Testis (tissue), 3 donors: ENCODE data around the gene DAAM2. TPM values are rescaled to one million over a fixed set of nuclear protein-coding genes. Genes with fewer than 3 reads are reported as not detected.

Experiments used
- DNase-seq: peaks from one replicate; pipeline ENCODE4 v3.0.0-alpha.2; 2019
- H3K27ac ChIP-seq, 2 donors: fragments of 200-600 bp; sonication (generic); one replicate each; pipeline ENCODE4 v1.5.1; 2019
- H3K27me3 ChIP-seq: fragments of 200-600 bp; sonication (generic); one replicate; pipeline ENCODE4 v1.5.1; 2019
- H3K36me3 ChIP-seq: fragments of 200-600 bp; sonication (generic); one replicate; pipeline ENCODE4 v1.5.1; 2017; ENCODE audit warnings: low read depth; ENCODE audit errors: missing control alignments
- H3K4me1 ChIP-seq: fragments of 200-600 bp; sonication (generic); one replicate; pipeline ENCODE4 v1.5.1; 2019
- H3K4me3 ChIP-seq, 2 donors: fragments of 200-600 bp; sonication (generic); one replicate each; pipeline ENCODE4 v1.5.1; 2017 to 2019
- H3K9me3 ChIP-seq: fragments of 200-600 bp; sonication (generic); one replicate; pipeline ENCODE4 v1.5.1; 2017
- CTCF ChIP-seq, 3 experiments: fragments of 450-650 bp in 2 of 3; fragments of 200-600 bp in 1 of 3; sonication (generic) in 1 of 3; IDR thresholded peaks; one replicate each; pipeline ENCODE4 v1.5.1; 2016 to 2019; ENCODE audit warnings: antibody characterized with exemption in 3 of 3, mild to moderate bottlenecking in 2 of 3, moderate library complexity in 1 of 3
- POLR2A ChIP-seq: fragments of 450-650 bp; IDR thresholded peaks from one replicate; pipeline ENCODE4 v1.6.1; 2017; ENCODE audit warnings: antibody characterized with exemption, mild to moderate bottlenecking, moderate library complexity
- WGBS, 2 donors: methylation state at CpG; one replicate each; pipeline ENCODE4 v1.1.5; 2018; 5-methylcytosine and 5-hydroxymethylcytosine counted together
- intact Hi-C: fragments of 100-400 bp; cut with DNase I; formaldehyde crosslinking; loops from one replicate; pipeline ENCODE4 v1.15.1; 2023; ENCODE audit warnings: low total_unique reads
- polyA plus RNA-seq: library from polyadenylated mRNA; stranded (reverse); fragments of 350-450 nt; fragmentation: Illumina TruSeq; extraction: RNeasy Lipid Tissue Mini Kit (QIAGEN cat#74804); gene quantifications from one replicate; pipeline ENCODE4 v1.2.3, GENCODE V29; 2014; ENCODE audit warnings: low read depth, low replicate concordance; ENCODE audit not compliant: insufficient read depth
- total RNA-seq, 2 donors: library from RNA; depleted of rRNA; stranded (reverse); fragments of >200 nt; gene quantifications; one replicate each; pipeline ENCODE4 v1.2.3, GENCODE V29; 2016

DAAM2 gene
- total and polyA plus RNA-seq, 3 donors from 2014 or later = 37.4 to 66.1 (median 64.5) TPM

GRCh38 chr6:39896701-39897100 lies 104.5 kb downstream of the DAAM2 start:
- Histone ChIP-seq H3K9me3 (no peaks in the 10 kb centered on the region), H3K36me3 (no peaks in the 10 kb centered on the region), H3K27ac (no peak overlapping the region), H3K4me3 (no peak overlapping the region), H3K27me3 (no peaks in the 10 kb centered on the region), H3K4me1 (no peaks in the 10 kb centered on the region)
- DNase-seq = no peak
- TF ChIP-seq POLR2A (no peak), CTCF (IDR thresholded peaks at IDR 0.05) (no peak)
- intact Hi-C loops = no loop called here
- 81 to 96% methylated on average over 12 of the region's 12 CpGs for WGBS, 2 donors

- Histone ChIP-seq H3K27ac (no peak overlapping the region), H3K27me3 (no peaks in the 10 kb centered on the region), H3K4me3 (no peak overlapping the region), H3K36me3 (no peaks in the 10 kb centered on the region), H3K4me1 (no peaks in the 10 kb centered on the region), H3K9me3 (no peaks in the 10 kb centered on the region)
- no peak for DNase-seq
- TF ChIP-seq CTCF (IDR thresholded peaks at IDR 0.05) (no peak), POLR2A (no peak)
- intact Hi-C loops = no loop called here
- WGBS, 2 donors = 98 to 99% methylated on average over 3 of the region's 3 CpGs
Observed at GRCh38 chr6:39897698-39898097, 105.5 kb downstream of the DAAM2 start.

GRCh38 chr6:39898625-39899024 lies 106.4 kb downstream of the DAAM2 start:
- H3K9me3 ChIP-seq = no peaks in the 10 kb centered on the region
- no peaks in the 10 kb centered on the region for H3K27me3 ChIP-seq
- no peak for DNase-seq
- no peak for TF ChIP-seq CTCF (IDR thresholded peaks at IDR 0.05)
- TF ChIP-seq POLR2A = no peak
- H3K4me3 ChIP-seq = no peak overlapping the region
- no peaks in the 10 kb centered on the region for H3K36me3 ChIP-seq
- H3K27ac ChIP-seq = no peak overlapping the region
- 88 to 96% methylated on average over 2 to 4 of the region's 4 CpGs for WGBS, 2 donors
- no peaks in the 10 kb centered on the region for H3K4me1 ChIP-seq
- intact Hi-C loops = no loop called here

GRCh38 chr6:39899554-39900295 lies 107.5 kb downstream of the DAAM2 start:
- Histone ChIP-seq H3K4me3 (no peak overlapping the region), H3K4me1 (no peaks in the 10 kb centered on the region), H3K9me3 (no peaks in the 10 kb centered on the region), H3K36me3 (no peaks in the 10 kb centered on the region), H3K27me3 (no peaks in the 10 kb centered on the region), H3K27ac (no peak overlapping the region)
- TF ChIP-seq CTCF (IDR thresholded peaks at IDR 0.05) (no peak), POLR2A (no peak)
- intact Hi-C loops = no loop called here
- DNase-seq = no peak
- WGBS, 2 donors = 90 to 92% methylated on average over 9 to 10 of the region's 10 CpGs

- TF ChIP-seq CTCF (IDR thresholded peaks at IDR 0.05) = no peak
- no peak for TF ChIP-seq POLR2A
- no peak for DNase-seq
- 88 to 94% methylated on average over 3 to 10 of the region's 10 CpGs for WGBS, 2 donors
- H3K9me3 ChIP-seq = no peaks in the 10 kb centered on the region
- H3K4me3 ChIP-seq = no peak overlapping the region
- intact Hi-C loops = no loop called here
- no peaks in the 10 kb centered on the region for H3K36me3 ChIP-seq
- no peaks in the 10 kb centered on the region for H3K27me3 ChIP-seq
- no peak overlapping the region for H3K27ac ChIP-seq
- H3K4me1 ChIP-seq = no peaks in the 10 kb centered on the region
Observed at GRCh38 chr6:39901116-39901655, 109.0 kb downstream of the DAAM2 start.
